ENCODE measurements around the gene DDA1.
A peak's percentile ranks its signal among the peaks of the same experiment; 100 is the strongest.
"Not testable (repeated sequence)": the region's sequence is repeated elsewhere in the genome, so short reads cannot be mapped to it uniquely, and the experiment has no call there.

The DDA1 gene

DNA sequence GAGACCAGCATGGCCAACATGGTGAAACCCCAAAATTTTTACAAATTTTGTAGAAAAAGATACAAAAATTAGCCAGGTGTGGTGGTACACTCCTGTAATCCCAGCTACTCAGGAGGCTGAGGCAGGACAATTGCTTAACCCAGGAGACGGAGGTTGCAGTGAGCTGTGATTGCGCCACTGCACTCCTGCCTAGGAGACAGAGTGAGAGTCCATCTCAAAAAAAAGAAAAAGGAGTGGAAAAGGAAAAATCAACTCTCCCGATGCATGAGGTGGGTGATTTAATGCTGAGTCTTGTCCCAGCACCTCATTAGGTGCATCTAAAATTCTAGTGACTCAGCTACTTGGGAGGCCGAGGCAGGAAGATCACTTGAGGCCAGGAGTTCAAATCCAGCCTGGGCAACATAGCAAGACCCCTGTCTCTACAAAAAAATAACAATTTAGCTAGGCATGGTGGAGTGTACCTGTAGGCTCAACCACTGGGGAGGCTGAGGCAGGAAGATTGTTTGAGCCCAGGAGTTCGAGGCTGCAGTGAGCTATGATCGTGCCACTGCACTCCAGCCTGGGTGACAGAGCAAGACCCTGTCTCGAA lies 47.8 kb downstream of the DDA1 start:
- no peak overlapping the region for H3K4me3 Mint-ChIP-seq
- H3K27me3 Mint-ChIP-seq: peaks cover 54% of the 10 kb centered on the region
- H3K9me3 Mint-ChIP-seq: no peaks in the 10 kb centered on the region
- no peak overlapping the region for H3K27ac Mint-ChIP-seq
- no peak for ATAC-seq
- no peaks in the 10 kb centered on the region for H3K36me3 Mint-ChIP-seq
- no peaks in the 10 kb centered on the region for H3K4me1 Mint-ChIP-seq

DNA sequence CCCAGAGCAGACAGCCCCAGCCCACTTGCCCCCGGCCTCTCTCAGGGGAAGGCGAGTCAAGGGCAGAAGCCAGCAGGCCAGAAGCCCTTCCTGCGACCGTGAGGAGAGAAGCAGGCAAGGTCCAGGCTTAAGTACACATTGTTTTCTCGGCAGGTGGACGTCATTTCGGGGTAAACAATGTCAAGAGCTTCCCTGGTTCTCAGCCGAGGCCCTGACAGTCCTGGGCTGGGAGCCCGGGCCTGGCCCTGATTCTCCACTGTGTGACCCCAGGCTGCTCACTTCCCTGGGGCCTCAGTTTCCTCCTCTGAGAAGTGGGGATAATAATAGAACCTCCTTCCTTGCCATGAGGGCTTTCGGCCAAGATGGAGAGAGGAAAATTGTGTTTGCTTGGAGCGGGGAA lies 48.4 kb downstream of the DDA1 start:
- H3K4me1 Mint-ChIP-seq: no peaks in the 10 kb centered on the region
- no peak for ATAC-seq
- H3K27me3 Mint-ChIP-seq: peaks cover 54% of the 10 kb centered on the region

DNA sequence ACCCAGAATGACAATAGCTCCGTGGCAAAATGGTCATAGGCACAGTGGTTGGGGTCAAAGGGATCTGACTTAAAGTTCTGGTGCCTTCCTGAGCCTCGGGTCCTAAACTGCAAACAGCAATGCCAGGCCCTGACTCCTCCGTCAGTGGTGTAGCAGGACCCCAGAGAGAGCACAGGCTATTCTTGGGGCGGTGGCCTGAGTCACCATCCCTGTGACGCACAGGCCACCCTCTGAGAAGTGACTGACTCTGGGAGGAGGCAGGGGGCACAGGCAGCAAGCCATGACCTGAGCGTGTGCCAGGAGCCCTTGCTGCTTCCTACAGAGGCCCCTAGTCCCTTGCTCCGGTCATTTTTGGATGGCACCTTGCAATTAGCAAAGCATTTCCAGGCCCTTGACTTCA lies 49.0 kb downstream of the DDA1 start:
- H3K27ac Mint-ChIP-seq: no peak overlapping the region
- no peak for ATAC-seq
- no peaks in the 10 kb centered on the region for H3K36me3 Mint-ChIP-seq
- H3K27me3 Mint-ChIP-seq: peaks cover 52% of the 10 kb centered on the region
- H3K9me3 Mint-ChIP-seq: no peaks in the 10 kb centered on the region
- H3K4me1 Mint-ChIP-seq: no peaks in the 10 kb centered on the region
- H3K4me3 Mint-ChIP-seq: no peak overlapping the region

More for the DNA sequence above, 48.4 kb downstream of the DDA1 start:
- Mint-ChIP-seq H3K36me3 (no peaks in the 10 kb centered on the region), H3K9me3 (no peaks in the 10 kb centered on the region), H3K4me3 (no peak overlapping the region), H3K27ac (no peak overlapping the region)

DNA sequence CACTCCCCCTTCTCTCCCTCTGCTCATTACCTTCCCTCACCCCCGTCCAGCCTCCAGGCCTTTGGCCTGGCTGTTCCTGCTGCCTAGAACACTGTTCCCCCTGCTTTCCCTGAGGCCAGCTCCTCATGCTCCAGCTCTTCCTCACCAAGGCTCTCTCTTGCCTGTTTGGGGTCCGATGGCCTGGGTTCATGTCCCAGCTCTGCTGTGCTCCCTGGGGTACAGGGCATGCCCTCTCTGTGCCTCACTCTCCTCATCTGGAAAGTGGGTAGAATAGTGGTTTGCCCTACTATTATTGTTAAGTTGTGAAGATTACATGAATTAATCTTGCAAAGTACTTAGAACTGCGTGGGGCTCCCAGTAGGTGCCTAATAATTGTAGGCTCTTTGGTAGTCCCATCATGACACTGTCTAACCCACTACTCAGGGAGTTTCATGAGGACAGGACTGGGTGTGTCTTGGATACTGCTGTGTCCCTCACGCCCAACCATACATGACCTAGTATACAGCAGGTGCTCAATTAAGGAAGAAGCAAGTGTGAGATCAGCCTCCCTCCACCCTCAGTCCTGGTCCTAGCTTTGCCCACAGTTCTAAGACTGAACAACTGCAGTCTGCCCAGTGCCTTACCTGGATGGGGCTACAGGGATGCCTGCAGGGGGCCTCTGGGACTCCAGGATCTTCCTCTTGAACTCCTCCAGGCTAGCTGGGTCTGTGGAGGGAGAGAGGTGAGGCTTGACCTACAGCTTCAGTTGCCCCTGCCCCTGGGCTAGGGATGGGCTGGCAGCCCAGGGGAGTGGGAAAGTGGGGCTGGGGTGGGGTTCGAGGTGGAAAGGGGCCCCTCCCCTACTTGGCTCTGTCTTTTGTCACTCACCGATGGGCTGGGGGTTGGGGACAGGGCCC lies 50.8 kb downstream of the DDA1 start:
- Mint-ChIP-seq H3K36me3 (no peaks in the 10 kb centered on the region), H3K9me3 (peaks cover 3% of the 10 kb centered on the region), H3K4me1 (no peaks in the 10 kb centered on the region), H3K27ac (no peak overlapping the region), H3K4me3 (no peak overlapping the region), H3K27me3 (peaks cover 54% of the 10 kb centered on the region)
- no peak for ATAC-seq

DNA sequence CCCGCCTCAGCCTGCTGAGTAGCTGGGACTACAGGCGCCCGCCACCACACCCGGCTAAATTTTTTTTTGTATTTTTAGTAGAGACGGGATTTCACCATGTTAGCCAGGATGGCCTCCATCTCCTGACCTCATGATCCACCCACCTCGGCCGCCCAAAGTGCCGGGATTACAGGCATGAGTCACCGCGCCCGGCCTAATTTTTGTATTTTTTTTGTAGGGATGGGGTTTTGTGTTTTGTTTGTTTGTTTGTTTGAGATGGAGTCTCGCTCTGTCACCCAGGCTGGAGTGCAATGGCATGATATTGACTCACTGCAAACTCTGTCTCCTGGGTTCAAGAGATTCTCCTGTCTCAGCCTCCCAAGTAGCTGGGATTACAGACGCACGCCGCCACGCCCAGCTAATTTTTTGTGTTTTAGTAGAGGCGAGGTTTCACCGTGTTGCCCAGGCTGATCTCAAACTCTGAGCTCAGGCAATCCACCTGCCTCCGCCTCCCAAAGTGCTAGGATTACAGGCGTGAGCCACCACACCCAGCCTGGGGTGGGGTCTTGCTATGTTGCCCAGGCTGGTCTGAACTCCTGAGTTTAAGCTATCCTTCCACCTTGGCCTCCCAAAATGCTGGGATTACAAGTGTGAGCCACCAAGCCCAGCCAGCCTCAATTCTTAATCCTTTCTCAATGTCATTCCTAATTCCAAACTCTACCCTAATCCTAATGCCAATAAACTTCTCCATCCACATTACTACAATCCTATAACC lies 54.7 kb downstream of the DDA1 start:
- not testable (repeated sequence) for H3K4me3 Mint-ChIP-seq, H3K27ac Mint-ChIP-seq, H3K36me3 Mint-ChIP-seq, H3K4me1 Mint-ChIP-seq, ATAC-seq, H3K9me3 Mint-ChIP-seq
- H3K27me3 Mint-ChIP-seq: peaks cover 63% of the 10 kb centered on the region

DNA sequence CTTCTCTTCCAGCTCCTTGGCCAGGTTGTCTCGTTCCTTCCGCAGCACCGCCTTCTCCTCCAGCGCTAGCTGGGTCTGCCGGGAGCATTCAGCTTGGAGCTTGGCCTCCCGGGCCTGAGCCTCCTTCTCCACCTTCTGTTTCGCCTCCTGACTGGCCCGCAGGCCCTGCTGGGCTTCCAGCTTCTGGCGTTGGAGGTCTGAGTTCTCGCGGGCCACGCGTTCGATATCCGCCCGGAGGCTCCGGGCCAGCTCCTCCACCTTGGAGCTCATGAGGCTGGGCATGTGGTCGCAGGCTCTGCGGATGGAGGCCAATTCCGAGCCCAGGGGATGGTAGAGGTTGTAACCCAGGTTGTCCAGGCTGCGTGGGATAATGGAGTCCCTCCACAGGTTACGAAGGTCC lies 56.0 kb downstream of the DDA1 start:
- H3K9me3 Mint-ChIP-seq: peaks cover 5% of the 10 kb centered on the region
- H3K4me1 Mint-ChIP-seq: peaks cover 11% of the 10 kb centered on the region
- H3K27ac Mint-ChIP-seq: no peak overlapping the region
- H3K27me3 Mint-ChIP-seq: peaks cover 55% of the 10 kb centered on the region
- no peak overlapping the region for H3K4me3 Mint-ChIP-seq
- no peak for ATAC-seq
- H3K36me3 Mint-ChIP-seq: no peaks in the 10 kb centered on the region

DNA sequence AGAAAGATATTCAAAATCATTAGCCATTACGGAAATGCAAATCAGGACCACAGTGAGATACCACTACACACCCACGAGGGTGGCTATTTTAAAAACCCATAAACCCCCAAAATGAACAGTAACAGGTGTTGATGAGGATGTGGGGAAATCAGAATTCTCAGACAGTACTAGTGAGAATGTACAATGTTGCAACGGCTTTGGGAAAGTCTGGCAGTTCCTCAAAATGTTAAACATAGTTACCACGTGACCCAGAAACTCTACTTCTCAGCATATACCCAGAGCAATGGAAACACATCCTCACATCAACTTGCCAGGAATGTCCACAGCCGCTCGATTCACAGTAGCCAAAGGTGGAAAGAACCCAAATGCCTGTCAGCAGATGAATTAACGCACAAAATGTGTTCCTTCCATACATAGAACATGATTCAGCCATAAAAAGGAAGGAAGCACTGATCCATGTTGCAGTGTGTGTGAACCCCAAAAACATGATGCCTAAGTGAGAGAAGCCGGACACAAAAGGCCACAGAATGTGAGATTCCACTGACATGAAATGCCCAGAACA lies 60.7 kb downstream of the DDA1 start:
- Mint-ChIP-seq H3K4me1 (peaks cover 24% of the 10 kb centered on the region), H3K36me3 (no peaks in the 10 kb centered on the region), H3K9me3 (peaks cover 2% of the 10 kb centered on the region), H3K27ac (peak overlapping the region; percentile 62), H3K27me3 (peaks cover 36% of the 10 kb centered on the region), H3K4me3 (peak overlapping the region; percentile 37)
- peak; percentile 97 for ATAC-seq
